NCI-H2171 (cell line): ENCODE results near the gene THEM5.
"Not testable (repeated sequence)": the region's sequence is repeated elsewhere in the genome, so short reads cannot be mapped to it uniquely, and the experiment has no call there.

Experiments
- DNase-seq: peaks from one replicate; lab custom pipeline; 2025; lab: John Stamatoyannopoulos, UW

Gene THEM5

DNA sequence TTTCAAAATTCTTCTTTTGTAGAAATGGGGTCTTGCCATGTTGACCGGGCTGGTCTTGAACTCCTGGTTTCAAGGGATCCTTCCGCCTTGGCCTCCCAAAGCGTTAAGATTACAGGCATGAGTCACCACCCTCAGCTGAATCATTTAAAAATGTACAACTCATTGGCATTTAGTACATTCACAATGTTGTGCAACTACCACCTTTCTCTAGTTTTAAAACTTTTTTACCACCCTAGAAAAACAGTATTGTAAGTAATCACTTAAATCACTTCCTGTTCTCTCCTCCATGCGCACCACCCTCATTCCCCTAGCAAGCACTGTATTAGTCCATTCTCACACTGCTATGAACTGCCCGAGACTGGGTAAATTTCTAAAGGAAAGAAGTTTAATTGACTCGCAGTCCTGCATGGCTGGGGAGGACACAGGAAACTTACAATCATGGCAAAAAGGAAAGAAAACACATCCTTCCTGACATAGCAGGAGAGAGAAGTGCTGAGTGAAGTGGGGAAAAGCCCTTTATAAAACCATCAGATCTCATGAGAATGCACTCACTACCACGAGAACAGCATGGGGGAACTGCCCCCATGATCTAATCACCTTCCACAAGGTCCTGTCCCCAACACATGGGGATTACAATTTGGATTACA lies 14.4 kb upstream of the THEM5 start:
- no peak for DNase-seq

- DNase-seq = no peak
These were observed 13.8 kb upstream of the THEM5 start for GRCh38 chr1:151867321-151867720.

DNA sequence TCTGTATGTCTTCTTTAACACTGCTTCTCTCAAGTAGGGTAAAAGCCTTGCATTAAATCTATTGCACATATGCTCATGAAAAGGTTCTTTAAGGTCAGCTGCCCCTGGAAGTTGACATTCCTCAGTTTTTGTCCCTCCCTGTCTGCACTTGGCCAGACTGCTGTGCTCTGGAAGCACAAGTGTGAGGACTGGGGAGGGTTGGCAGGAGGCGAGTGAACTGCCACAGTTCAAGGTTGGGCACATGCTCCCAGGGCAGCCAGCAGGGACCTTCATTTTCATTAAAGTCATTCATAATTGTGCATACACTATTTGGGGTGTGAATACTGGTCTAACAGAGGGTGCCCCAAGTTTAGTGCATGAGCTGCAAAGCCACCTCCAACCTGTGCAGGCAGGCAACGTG lies 10.9 kb upstream of the THEM5 start:
- DNase-seq = no peak

- DNase-seq = no peak
These were observed 9.1 kb upstream of the THEM5 start for GRCh38 chr1:151862604-151863003.

- no peak for DNase-seq
These were observed 7.1 kb upstream of the THEM5 start for GRCh38 chr1:151860504-151861187.

DNA sequence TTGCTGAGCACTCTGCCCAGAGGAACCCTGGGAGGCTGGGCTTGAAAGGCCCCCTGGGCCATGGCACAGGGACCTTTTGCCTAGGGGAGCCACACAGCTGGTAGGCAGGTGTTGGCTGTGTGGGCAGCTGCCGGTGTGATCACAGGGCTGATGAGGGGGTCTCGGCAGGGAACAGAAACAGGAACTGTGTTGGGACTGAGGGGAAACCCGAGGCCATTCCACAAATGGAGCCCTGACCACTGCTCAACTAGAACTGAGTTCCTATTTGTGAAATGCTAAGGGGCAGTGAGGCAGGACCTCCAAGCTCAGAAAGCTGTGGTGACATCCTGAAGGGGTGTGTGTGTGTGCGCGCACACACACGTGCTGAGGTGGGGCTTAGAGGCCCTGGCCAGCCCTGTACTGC lies 6.4 kb upstream of the THEM5 start:
- DNase-seq = no peak

- DNase-seq = no peak
These were observed 5.6 kb upstream of the THEM5 start for GRCh38 chr1:151858886-151859665.

- no peak for DNase-seq
These were observed 4.7 kb upstream of the THEM5 start for GRCh38 chr1:151858030-151858746.

GRCh38 chr1:151855933-151856332 lies 2.4 kb upstream of the THEM5 start:
- DNase-seq = no peak

- not testable (repeated sequence) for DNase-seq
These were observed 2.0 kb upstream of the THEM5 start for GRCh38 chr1:151855516-151855915.

- DNase-seq = no peak
These were observed 1.1 kb upstream of the THEM5 start for GRCh38 chr1:151854658-151855057.

- DNase-seq = no peak
These were observed 779 bp downstream of the THEM5 start for GRCh38 chr1:151852733-151853132.

DNA sequence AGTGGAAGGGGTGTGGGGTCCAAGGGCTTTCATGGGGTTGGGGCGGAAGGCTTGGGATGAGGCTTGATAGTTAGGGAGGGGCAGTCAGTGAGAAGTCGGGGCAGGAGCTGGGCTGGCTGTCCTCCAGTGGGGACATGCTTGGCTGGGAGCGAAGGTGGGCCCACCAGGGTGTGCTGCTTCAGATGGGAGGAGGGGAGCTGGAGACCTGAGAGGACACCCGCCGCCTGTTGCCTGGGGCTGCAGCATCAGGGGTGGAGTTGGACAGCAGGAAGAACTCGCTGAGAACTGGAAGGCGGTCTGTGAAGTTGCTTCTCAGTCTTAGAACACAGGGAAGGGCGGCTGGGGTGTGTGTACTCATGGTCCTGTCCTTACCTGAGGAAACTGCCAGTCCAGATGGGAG lies 1.6 kb downstream of the THEM5 start:
- DNase-seq = no peak

- DNase-seq = no peak
These were observed 3.6 kb downstream of the THEM5 start for GRCh38 chr1:151849871-151850270.

DNA sequence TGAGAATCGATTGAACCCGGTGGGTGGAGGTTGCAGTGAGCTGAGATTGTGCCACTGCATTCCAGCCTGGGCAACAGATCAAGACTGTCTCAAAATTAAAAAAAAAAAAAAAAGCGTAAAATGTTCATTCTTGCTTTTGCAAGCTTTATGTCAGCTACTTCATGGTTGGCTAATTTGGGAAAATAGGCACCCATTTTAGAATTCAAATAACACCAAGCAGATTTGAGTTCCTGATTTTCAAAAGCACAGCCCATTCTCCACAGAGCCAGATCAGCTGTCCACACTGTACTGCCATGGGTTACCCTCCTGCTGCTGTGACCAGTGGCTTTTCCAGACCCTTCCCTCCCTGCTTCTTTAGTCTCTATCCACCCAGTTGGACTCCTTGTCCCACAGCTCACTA lies 4.4 kb downstream of the THEM5 start:
- no peak for DNase-seq

DNA sequence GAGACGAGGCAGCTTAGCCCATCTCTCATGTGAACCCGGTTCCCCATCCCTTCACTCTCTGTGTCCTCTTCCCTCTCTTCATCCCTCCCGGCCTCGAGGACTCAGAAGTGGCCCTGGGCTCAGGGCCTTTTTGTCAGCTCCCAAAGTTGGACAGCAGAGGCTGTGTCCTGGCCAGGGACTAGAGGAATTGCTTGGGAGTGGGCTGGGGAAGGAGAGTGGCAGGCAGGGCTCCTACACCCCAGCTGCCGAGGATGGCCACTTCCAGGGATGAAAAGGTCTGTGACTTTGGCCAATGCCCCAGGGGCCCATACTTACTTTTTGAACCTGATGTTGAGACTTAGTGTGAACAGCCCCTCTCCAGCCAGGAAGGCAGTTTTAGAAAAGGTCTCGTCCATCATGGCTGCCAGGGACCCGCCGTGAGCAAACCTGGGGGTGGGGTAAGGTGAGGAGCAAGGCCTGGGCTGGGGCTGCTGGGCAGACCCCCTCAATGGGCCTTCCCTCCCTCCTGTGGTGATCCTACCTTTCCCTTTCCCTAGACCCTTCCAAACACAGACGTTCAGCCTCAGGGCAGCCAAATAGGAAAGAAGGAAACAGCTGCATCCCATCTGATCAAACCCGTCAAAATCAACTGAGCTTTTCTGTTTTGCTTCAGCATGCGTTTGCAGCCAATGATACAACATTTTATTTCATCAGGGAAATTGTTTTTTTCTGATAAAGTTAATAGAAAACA lies 5.5 kb downstream of the THEM5 start:
- no peak for DNase-seq

GRCh38 chr1:151846686-151847237 lies 6.8 kb downstream of the THEM5 start:
- DNase-seq = no peak

DNA sequence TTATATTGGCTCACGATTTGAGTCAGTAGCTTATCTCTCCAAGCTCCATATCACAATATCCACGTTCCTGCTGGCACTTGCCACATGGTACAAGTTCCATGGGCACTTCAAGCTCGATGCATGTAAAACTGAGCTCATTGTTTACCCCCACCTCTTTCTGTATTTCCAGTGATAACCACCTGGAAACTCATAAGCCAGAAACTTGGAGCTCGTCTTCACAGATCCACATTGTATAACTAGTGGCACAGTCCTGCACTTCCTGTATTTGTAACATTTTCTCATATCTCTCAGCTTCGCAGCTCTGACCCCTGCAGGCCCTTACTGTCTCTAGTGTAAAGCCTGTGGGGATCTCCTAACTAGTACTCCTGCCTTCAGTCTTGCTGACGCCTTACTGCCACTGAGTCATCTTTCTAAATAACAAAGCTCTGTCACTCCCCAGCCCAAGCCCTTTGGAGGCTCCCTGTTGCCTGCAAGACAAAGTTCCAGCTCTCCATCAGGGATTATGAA lies 7.4 kb downstream of the THEM5 start:
- DNase-seq = no peak

DNA sequence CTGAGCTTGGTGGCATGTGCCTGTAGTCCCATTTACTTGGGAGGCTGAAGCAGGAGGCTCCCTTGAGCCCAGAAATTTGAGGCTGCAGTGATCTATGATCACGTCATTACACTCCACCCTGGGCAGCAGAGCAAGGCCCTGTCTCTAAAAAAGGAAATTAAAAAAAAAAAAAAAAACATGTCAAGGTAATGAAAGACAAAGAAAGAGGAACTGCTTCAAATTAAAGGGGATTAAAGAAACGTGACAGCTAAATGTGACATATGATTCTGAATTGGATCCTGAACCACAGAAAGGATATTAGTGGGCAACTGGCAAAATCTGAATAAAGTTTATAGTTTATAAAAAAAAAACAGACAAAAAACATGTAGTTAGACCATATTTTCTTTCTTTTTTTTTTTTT lies 10.1 kb downstream of the THEM5 start:
- no peak for DNase-seq

DNA sequence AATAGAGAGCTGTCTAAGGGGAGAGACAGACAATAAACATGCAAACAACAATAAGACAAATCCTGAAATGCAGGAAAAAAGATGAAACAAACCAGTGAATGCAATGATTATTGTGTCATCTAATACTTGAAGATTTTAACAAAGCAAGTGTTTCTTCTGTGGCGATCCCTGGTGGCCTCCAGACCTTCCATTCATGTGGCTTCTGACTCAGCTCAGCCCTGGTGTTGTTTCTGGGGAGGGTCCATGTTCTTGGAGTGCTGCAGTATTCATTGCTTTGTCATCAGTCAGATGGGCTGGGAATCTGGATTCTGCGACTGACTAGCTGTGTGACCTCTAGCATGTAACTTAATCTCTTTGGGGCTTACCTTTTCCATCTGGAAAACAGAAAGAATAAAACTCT lies 12.4 kb downstream of the THEM5 start:
- no peak for DNase-seq

DNA sequence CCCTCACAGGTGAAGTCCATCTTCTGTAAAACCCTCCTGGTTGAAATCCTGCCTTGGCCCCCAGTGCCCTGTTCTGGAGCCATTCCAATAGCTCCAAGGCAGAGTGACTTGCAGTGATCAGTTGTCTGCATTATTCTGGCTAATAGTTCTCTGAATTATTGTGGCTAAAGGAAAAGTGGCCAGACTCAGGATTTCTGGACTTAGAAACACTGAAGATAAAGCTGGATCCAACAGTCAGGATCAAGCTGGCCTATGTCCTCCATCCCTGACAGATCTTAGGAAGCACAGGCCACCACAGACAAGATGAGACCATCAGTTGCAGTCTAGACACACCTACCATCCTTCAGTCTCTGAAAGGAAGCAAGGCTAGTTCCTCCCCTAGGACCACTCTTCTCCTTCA lies 13.1 kb downstream of the THEM5 start:
- DNase-seq = no peak
